GM12878 (cell line): ENCODE data around the gene CTDP1. TPM values are rescaled to one million over a fixed set of nuclear protein-coding genes. Genes with fewer than 3 reads are reported as not detected.

Source experiments
- ATAC-seq: fragments of 200-7000 bp; cut with Tn5 transposase; 3 replicates; pipeline ENCODE4 v1.9.1; 2020; ENCODE audit warnings: mild to moderate bottlenecking, moderate library complexity
- BruUV-seq: library from RNA; stranded (reverse); fragments of 400-500 nt; replicated peaks from 2 replicates; lab custom pipeline; 2021; lab: Mats Ljungman, UMichigan
- CTCF ChIA-PET: fragments of 300-600 bp; sonication (Branson Sonifier 250); formaldehyde crosslinking; extraction: SDS; loops from one replicate; lab custom pipeline; 2021; ENCODE audit warnings: inconsistent platforms; lab: Yijun Ruan, JAX
- POLR2A ChIA-PET: fragments of 350-600 bp; formaldehyde crosslinking; extraction: SDS; loops from one replicate; lab custom pipeline; 2021; ENCODE audit warnings: inconsistent platforms; lab: Charles Lee
- RAD21 ChIA-PET: fragments of 300-600 bp; sonication (Branson Sonifier 250); formaldehyde crosslinking; loops from one replicate; lab custom pipeline; 2023; ENCODE audit warnings: antibody characterized with exemption; ENCODE audit not compliant: unreplicated experiment; lab: Charles Lee
- SMC1A ChIA-PET: fragments of 300-600 bp; sonication (Branson Sonifier 250); formaldehyde crosslinking; loops from one replicate; lab custom pipeline; 2023; ENCODE audit not compliant: unreplicated experiment, uncharacterized antibody; lab: Charles Lee
- DNase-seq: peaks from one replicate; pipeline ENCODE4 v3.0.0-alpha.2; 2011; ENCODE audit warnings: low read depth, low spot score
- FAIRE-seq: peaks from 3 replicates; lab custom pipeline; 2011; peaks lifted over from hg19 to GRCh38; lab: Jason Lieb, UNC
- H2AFZ ChIP-seq: 2 replicates; pipeline ENCODE4 v1.6.0; 2011; ENCODE audit warnings: low read depth, low read length, control low read depth; ENCODE audit not compliant: control insufficient read depth
- H3K27ac ChIP-seq: 2 replicates; pipeline ENCODE4 v1.5.1; 2011; ENCODE audit warnings: control low read depth; ENCODE audit not compliant: control insufficient read depth, insufficient read depth
- H3K27me3 ChIP-seq, 2 experiments: replicated peaks in 1 of 2; 2 replicates each; pipeline versions ENCODE4 v1.6.0 to v1.6.1; 2011; ENCODE audit warnings: low read length in 1 of 2; ENCODE audit not compliant: control insufficient read depth in 2 of 2, insufficient read depth in 2 of 2
- H3K36me3 ChIP-seq, 2 experiments: 2 replicates each; pipeline ENCODE4 v1.5.1; 2011; ENCODE audit warnings: low read length in 1 of 2; ENCODE audit not compliant: control insufficient read depth in 2 of 2, insufficient read depth in 2 of 2
- H3K4me1 ChIP-seq: 2 replicates; pipeline ENCODE4 v1.6.1; 2011; ENCODE audit warnings: mild to moderate bottlenecking, low read length, moderate library complexity, mixed read lengths; ENCODE audit not compliant: control insufficient read depth, insufficient read depth
- H3K4me2 ChIP-seq: 2 replicates; pipeline ENCODE4 v1.6.0; 2011; ENCODE audit warnings: control low read depth; ENCODE audit not compliant: control insufficient read depth, insufficient read depth
- H3K4me3 ChIP-seq: fragments of 200-600 bp; sonication (generic); 2 replicates; pipeline ENCODE4 v1.5.1; 2016
- H3K79me2 ChIP-seq: 2 replicates; pipeline ENCODE4 v1.6.0; 2011; ENCODE audit warnings: low read length; ENCODE audit not compliant: control insufficient read depth, insufficient read depth
- H3K9ac ChIP-seq: 2 replicates; pipeline ENCODE4 v1.8.0; 2011; ENCODE audit warnings: low read length, control low read depth, mixed read lengths; ENCODE audit not compliant: control insufficient read depth, insufficient read depth
- H3K9me3 ChIP-seq: replicated peaks from 3 replicates; pipeline ENCODE4 v1.5.1; 2011; ENCODE audit warnings: mild to moderate bottlenecking, low read length; ENCODE audit not compliant: control insufficient read depth, insufficient read depth
- H4K20me1 ChIP-seq: 2 replicates; pipeline ENCODE4 v1.6.0; 2011; ENCODE audit not compliant: control insufficient read depth, insufficient read depth
- BRCA1 ChIP-seq: IDR thresholded peaks from 2 replicates; pipeline ENCODE4 v1.6.1; 2011; ENCODE audit warnings: low read depth, low read length, improper control_type of control experiment
- CREM ChIP-seq: IDR thresholded peaks from 2 replicates; pipeline ENCODE4 v1.6.1; 2014; ENCODE audit warnings: antibody characterized with exemption, low read depth
- E4F1 ChIP-seq: fragments of 450-650 bp; IDR thresholded peaks from 2 replicates; pipeline ENCODE4 v1.6.1; 2018; ENCODE audit warnings: borderline replicate concordance, mild to moderate bottlenecking; ENCODE audit not compliant: partially characterized antibody
- EED ChIP-seq: sonication (generic); IDR thresholded peaks from 2 replicates; pipeline ENCODE4 v1.6.1; 2016; ENCODE audit warnings: antibody characterized with exemption, low read depth
- EGR1 ChIP-seq, 2 experiments: IDR thresholded peaks; 1 replicate in 1 of 2; 2 replicates in 1 of 2; pipeline ENCODE4 v1.6.1; 2011 to 2012; ENCODE audit warnings: low read depth in 2 of 2, low read length in 2 of 2, borderline replicate concordance in 1 of 2, mild to moderate bottlenecking in 1 of 2, moderate library complexity in 1 of 2
- MTA2 ChIP-seq: fragments of 450-650 bp; IDR thresholded peaks from 2 replicates; pipeline ENCODE4 v1.6.1; 2016; ENCODE audit warnings: low read depth, mild to moderate bottlenecking, moderate library complexity
- MYC ChIP-seq: IDR thresholded peaks from 2 replicates; pipeline ENCODE4 v1.6.1; 2011; ENCODE audit warnings: mild to moderate bottlenecking, low read length, moderate library complexity, inconsistent platforms; ENCODE audit not compliant: insufficient read depth, insufficient replicate concordance, insufficient read length, severe bottlenecking
- POLR2A ChIP-seq: IDR thresholded peaks from 2 replicates; pipeline ENCODE4 v1.6.1; 2011; ENCODE audit warnings: low read depth, mild to moderate bottlenecking, low read length
- SP1 ChIP-seq: IDR thresholded peaks from one replicate; pipeline ENCODE4 v1.6.1; 2011; ENCODE audit warnings: low read depth, low read length
- TCF7 ChIP-seq: IDR thresholded peaks from 2 replicates; pipeline ENCODE4 v1.6.1; 2014; ENCODE audit warnings: antibody characterized with exemption, borderline replicate concordance
- ZNF207 ChIP-seq: fragments of 450-650 bp; IDR thresholded peaks from 2 replicates; pipeline ENCODE4 v1.6.1; 2014; ENCODE audit warnings: antibody characterized with exemption, mild to moderate bottlenecking, borderline replicate concordance
- WGBS: methylation state at CpG from one replicate; pipeline ENCODE4 v1.1.6; 2016; ENCODE audit warnings: low lambda C conversion rate; ENCODE audit not compliant: insufficient replicate concordance, insufficient coverage; ENCODE audit errors: missing lambda C conversion rate; 5-methylcytosine and 5-hydroxymethylcytosine counted together
- in situ Hi-C: fragments of 300-500 bp; cut with MboI; formaldehyde crosslinking; loops from 9 replicates; pipeline ENCODE4 v1.14.3; 2018; ENCODE audit warnings: mixed read lengths
- intact Hi-C: fragments of 100-400 bp; cut with micrococcal nuclease; formaldehyde crosslinking; loops from one replicate; pipeline ENCODE4 v1.14.2; 2022; ENCODE audit not compliant: unreplicated experiment
- polyA plus RNA-seq, 11 experiments: library from polyadenylated mRNA; depleted of rRNA in 4 of 11; unstranded in 6 of 11; stranded (reverse) in 5 of 11; fragments of >200 nt; fragmentation: Nextera tagmentation in 4 of 11; fragmentation: Illumina TruSeq in 1 of 11; extraction: Ambion mirVana in 4 of 11; extraction: Trizol in 1 of 11; gene quantifications; 1 replicate in 1 of 11; 2 replicates in 10 of 11; pipeline versions ENCODE4 v1.2.1 to v1.2.3, GENCODE V29; 2011 to 2016; ENCODE audit warnings: inconsistent platforms in 2 of 11, missing spikeins in 2 of 11, low read depth in 1 of 11
- total RNA-seq, 4 experiments: library from RNA; depleted of rRNA in 3 of 4; stranded (reverse); fragments of >200 nt in 3 of 4; fragmentation: Illumina TruSeq in 1 of 4; extraction: Trizol in 1 of 4; gene quantifications; 2 replicates each; pipeline versions ENCODE4 v1.2.1 to v1.2.3, GENCODE V29; 2013 to 2021
- TF ChIP-seq, protein P1 (sequence below): fragments of 450-650 bp; formaldehyde crosslinking; IDR thresholded peaks from 2 replicates; pipeline ENCODE4 v1.4.0; 2020; ENCODE audit warnings: mild to moderate bottlenecking, moderate library complexity
- TF ChIP-seq, protein P2 (sequence below): IDR thresholded peaks from 2 replicates; pipeline ENCODE4 v1.6.1; 2012; ENCODE audit warnings: low read depth, low read length, improper control_type of control experiment

The CTDP1 gene
- total and polyA plus RNA-seq, 10 of the 15 experiments (the other 5 are each of a cell fraction or from before 2014, with no cell fraction given) = 0.32 to 31.3 (median 8.8) TPM

- TF ChIP-seq, protein P1, sequence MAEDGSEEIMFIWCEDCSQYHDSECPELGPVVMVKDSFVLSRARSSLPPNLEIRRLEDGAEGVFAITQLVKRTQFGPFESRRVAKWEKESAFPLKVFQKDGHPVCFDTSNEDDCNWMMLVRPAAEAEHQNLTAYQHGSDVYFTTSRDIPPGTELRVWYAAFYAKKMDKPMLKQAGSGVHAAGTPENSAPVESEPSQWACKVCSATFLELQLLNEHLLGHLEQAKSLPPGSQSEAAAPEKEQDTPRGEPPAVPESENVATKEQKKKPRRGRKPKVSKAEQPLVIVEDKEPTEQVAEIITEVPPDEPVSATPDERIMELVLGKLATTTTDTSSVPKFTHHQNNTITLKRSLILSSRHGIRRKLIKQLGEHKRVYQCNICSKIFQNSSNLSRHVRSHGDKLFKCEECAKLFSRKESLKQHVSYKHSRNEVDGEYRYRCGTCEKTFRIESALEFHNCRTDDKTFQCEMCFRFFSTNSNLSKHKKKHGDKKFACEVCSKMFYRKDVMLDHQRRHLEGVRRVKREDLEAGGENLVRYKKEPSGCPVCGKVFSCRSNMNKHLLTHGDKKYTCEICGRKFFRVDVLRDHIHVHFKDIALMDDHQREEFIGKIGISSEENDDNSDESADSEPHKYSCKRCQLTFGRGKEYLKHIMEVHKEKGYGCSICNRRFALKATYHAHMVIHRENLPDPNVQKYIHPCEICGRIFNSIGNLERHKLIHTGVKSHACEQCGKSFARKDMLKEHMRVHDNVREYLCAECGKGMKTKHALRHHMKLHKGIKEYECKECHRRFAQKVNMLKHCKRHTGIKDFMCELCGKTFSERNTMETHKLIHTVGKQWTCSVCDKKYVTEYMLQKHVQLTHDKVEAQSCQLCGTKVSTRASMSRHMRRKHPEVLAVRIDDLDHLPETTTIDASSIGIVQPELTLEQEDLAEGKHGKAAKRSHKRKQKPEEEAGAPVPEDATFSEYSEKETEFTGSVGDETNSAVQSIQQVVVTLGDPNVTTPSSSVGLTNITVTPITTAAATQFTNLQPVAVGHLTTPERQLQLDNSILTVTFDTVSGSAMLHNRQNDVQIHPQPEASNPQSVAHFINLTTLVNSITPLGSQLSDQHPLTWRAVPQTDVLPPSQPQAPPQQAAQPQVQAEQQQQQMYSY (CRISPR knock-in tag) = no peak
- TF ChIP-seq ZNF207 (no peak), EGR1 (IDR thresholded peaks at IDR 0.05; ENCODE audit: borderline replicate concordance in 1 of 2, low read depth in 2 of 2, low read length in 2 of 2) (no peak)
- TF ChIP-seq, protein P2, sequence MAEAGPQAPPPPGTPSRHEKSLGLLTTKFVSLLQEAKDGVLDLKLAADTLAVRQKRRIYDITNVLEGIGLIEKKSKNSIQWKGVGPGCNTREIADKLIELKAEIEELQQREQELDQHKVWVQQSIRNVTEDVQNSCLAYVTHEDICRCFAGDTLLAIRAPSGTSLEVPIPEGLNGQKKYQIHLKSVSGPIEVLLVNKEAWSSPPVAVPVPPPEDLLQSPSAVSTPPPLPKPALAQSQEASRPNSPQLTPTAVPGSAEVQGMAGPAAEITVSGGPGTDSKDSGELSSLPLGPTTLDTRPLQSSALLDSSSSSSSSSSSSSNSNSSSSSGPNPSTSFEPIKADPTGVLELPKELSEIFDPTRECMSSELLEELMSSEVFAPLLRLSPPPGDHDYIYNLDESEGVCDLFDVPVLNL = no peak
- TF ChIP-seq, all 136 proteins: peak for 0
Observed at GRCh38 chr18:79672490-79673276, 6.9 kb upstream of the CTDP1 start (continued).

DNA sequence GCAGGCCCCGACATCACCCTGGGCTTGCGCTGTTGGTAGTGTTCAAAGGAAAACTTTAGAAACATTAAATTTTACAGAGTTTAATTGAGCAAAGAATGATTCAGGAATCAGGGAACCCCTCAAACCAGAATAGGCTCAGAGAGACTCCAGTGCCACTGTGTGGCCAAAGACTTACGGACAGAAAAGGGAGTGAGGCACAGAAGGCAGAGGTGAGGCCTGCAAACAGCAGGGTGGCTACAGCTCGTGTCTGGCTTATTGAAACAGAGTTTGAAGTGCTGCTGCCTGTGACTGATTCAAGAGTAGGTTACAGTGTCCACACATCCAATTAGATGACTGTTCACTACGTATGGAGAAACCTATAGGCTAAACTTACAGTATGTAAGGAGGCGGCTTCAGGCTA lies 2.4 kb upstream of the CTDP1 start:
- in situ Hi-C loops = no loop called here
- no peak for DNase-seq
- peak overlapping the region; percentile 92; the same call in 1 of the 2 replicates for H3K4me2 ChIP-seq

More for the DNA sequence above, 2.4 kb upstream of the CTDP1 start:
- ChIA-PET CTCF (no interaction called here), RAD21 (no interaction called here), POLR2A (no interaction called here), SMC1A (interaction anchor here (0.5 kb wide), 1 partner anchor 343 kb away, joined by 3 read pairs; no protein-coding TSS in a partner anchor)
- H3K79me2 ChIP-seq = peaks cover 39% of the 10 kb centered on the region
- WGBS = 98% methylated on average over 6 of the region's 6 CpGs
- H4K20me1 ChIP-seq = peaks cover 2% of the 10 kb centered on the region; the same call in 1 of the 2 replicates
- H3K27ac ChIP-seq = no peak overlapping the region
- TF ChIP-seq POLR2A (no peak), BRCA1 (no peak), MYC (no peak), E4F1 (no peak), SP1 (no peak), EED (no peak), MTA2 (no peak), TCF7 (no peak), CREM (no peak)
- no peaks in the 10 kb centered on the region; the same call in 2 of the 3 replicates for H3K9me3 ChIP-seq
- H2AFZ ChIP-seq = no peak overlapping the region
- FAIRE-seq = no peak
- H3K9ac ChIP-seq = no peak overlapping the region
- ATAC-seq = no peak
- peaks cover 17% of the 10 kb centered on the region for H3K4me1 ChIP-seq
- BruUV-seq = no TSS peak
- H3K27me3 ChIP-seq = no peaks in the 10 kb centered on the region
- intact Hi-C loops = no loop called here
- peak overlapping the region; percentile 71; the same call in 1 of the 2 replicates for H3K4me3 ChIP-seq
- H3K36me3 ChIP-seq = peaks cover 0 to 5% of the 10 kb centered on the region in 2 experiments; a peak in 1 of 4 replicates
